HL-60/S4 treated with retinoic acid at 250 ng/mL for 4 days and 3 days (cell line): ENCODE data around the gene PITPNB.

ENCODE experiments used
- in situ Hi-C: fragments of 300-500 bp; cut with MboI; formaldehyde crosslinking; loops from 2 replicates; pipeline ENCODE4 v1.7.0; 2022; ENCODE audit warnings: low sequenced_read_pairs

Gene PITPNB

GRCh38 chr22:27840436-27840835 is 78.6 kb downstream of the PITPNB start:
- in situ Hi-C loops: no loop called here

- in situ Hi-C loops: no loop called here
Measured at GRCh38 chr22:27839057-27839660, 79.9 kb downstream of the PITPNB start.

- in situ Hi-C loops: no loop called here
Measured at GRCh38 chr22:27836181-27836580, 82.9 kb downstream of the PITPNB start.

- in situ Hi-C loops: no loop called here
Measured at GRCh38 chr22:27835446-27835845, 83.6 kb downstream of the PITPNB start.

- in situ Hi-C loops: no loop called here
Measured at GRCh38 chr22:27834364-27835185, 84.5 kb downstream of the PITPNB start.

GRCh38 chr22:27833803-27834202 is 85.3 kb downstream of the PITPNB start:
- in situ Hi-C loops: no loop called here

GRCh38 chr22:27832606-27833005 is 86.5 kb downstream of the PITPNB start:
- in situ Hi-C loops: no loop called here

- in situ Hi-C loops: no loop called here
Measured at GRCh38 chr22:27829620-27830019, 89.4 kb downstream of the PITPNB start.

- in situ Hi-C loops: no loop called here
Measured at GRCh38 chr22:27827604-27828587, 91.2 kb downstream of the PITPNB start.

- in situ Hi-C loops: no loop called here
Measured at GRCh38 chr22:27825174-27825573, 93.9 kb downstream of the PITPNB start.

GRCh38 chr22:27823221-27823620 is 95.8 kb downstream of the PITPNB start:
- in situ Hi-C loops: no loop called here

- in situ Hi-C loops: no loop called here
Measured at GRCh38 chr22:27820896-27821866, 97.9 kb downstream of the PITPNB start.

- in situ Hi-C loops: no loop called here
Measured at GRCh38 chr22:27816552-27816951, 102.5 kb downstream of the PITPNB start.

- in situ Hi-C loops: no loop called here
Measured at GRCh38 chr22:27815826-27816530, 103.1 kb downstream of the PITPNB start.

GRCh38 chr22:27814993-27815392 is 104.1 kb downstream of the PITPNB start:
- in situ Hi-C loops: no loop called here

- in situ Hi-C loops: no loop called here
Measured at GRCh38 chr22:27811778-27812177, 107.3 kb downstream of the PITPNB start.

GRCh38 chr22:27810609-27811151 is 108.4 kb downstream of the PITPNB start:
- in situ Hi-C loops: no loop called here

GRCh38 chr22:27809700-27810608 is 109.1 kb downstream of the PITPNB start:
- in situ Hi-C loops: no loop called here
